ENCODE results near the gene ZBTB8B.
"Not testable (repeated sequence)": the region's sequence is repeated elsewhere in the genome, so short reads cannot be mapped to it uniquely, and the experiment has no call there.

Gene ZBTB8B

DNA sequence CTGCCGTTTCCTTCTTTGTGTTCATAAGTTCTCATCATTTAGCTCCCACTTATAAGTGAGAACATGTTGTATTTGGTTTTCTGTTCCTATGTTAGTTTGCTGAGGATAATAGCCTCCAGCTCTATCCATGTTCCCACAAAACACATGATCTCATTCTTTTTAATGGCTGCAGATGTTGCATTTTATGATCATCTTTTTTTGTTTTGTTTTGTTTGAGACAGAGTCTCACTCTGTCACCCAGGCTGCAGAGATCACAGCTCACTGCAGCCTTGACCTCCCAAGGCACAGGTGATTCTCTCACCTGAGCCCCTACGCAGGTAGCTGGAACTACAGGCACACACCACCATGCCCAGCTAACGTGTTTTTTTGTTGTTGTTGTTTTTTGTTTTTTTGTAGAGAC, 16.9 kb downstream of the ZBTB8B start:
- H3K4me1 Mint-ChIP-seq, DNase-seq, H3K27ac Mint-ChIP-seq, CTCF ChIA-PET, H3K9me3 Mint-ChIP-seq, H3K4me3 Mint-ChIP-seq, H3K36me3 Mint-ChIP-seq: not testable (repeated sequence)
- peaks cover 17% of the 10 kb centered on the region for H3K27me3 Mint-ChIP-seq

DNA sequence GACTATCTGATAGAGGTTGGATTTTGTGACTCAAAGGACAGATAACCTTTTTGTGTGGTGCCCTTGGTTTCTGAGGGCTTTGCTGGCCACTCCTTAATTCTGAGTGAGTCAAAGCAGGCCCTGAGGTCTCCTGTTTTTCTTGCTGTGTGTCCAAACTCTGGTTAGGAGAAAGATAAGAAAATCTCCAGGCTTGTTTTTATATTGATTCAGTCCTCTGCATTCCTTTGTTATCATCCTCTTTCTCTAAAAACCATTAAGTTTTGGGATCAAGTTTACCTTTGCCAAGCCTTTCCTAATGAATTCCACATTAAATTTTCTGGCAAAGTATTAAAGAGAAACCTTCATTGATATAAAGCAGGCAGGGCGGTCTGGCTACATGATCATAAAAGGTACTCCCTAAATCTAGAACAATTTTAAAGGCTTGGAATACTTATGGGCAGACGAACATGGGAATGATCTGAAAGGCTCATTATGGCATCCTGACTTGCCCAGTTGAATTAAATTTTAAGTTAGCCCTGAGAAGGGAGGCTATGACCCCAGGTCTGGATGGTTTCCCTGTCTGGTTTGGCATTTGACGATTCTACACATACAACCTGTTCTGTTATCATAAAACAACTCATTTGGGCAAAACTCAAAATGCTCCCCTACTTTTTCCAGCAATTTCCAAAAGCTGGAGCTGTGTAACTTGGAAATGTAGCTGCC, 20.8 kb downstream of the ZBTB8B start:
- CTCF ChIA-PET = no interaction called here

DNA sequence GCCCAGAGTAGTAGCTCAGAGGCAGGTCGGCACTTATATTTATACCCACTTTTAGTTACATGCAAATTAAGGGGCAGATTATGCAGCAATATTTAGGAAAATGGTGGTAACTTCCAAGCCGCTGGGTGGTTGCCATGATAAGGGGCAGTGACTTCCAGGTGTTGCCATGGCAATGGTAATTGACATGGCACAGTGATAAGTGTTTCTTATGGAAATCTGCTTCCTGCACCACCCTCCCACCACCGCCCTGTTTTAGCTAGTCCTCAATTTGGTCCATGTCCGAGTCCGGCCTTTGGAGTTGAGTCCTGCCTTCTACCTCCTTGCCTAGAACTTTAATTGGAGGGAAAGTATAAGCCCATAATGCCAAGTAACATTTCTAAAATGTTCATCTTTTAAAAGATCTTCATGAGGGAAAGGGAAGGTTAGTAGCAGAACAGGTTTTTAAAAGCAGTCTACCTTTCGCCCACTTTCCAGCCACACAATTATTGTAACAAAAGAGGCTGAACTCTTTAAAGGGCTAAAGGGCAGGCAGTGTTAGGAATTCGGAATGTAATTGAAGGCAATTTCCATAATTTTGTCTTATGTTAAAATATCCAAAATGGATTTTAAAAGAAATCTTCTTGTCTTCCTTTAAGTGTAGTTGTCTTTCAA, 21.7 kb downstream of the ZBTB8B start:
- no peak for DNase-seq
- CTCF ChIA-PET = no interaction called here
- Mint-ChIP-seq H3K36me3 (no peaks in the 10 kb centered on the region), H3K4me3 (no peak overlapping the region), H3K27ac (no peak overlapping the region), H3K9me3 (no peaks in the 10 kb centered on the region), H3K27me3 (peaks cover 17% of the 10 kb centered on the region), H3K4me1 (no peaks in the 10 kb centered on the region)

More for the DNA sequence above, 20.8 kb downstream of the ZBTB8B start:
- H3K4me3 Mint-ChIP-seq = no peak overlapping the region
- H3K27ac Mint-ChIP-seq = no peak overlapping the region
- H3K27me3 Mint-ChIP-seq = peaks cover 19% of the 10 kb centered on the region
- H3K36me3 Mint-ChIP-seq = no peaks in the 10 kb centered on the region
- H3K4me1 Mint-ChIP-seq = no peaks in the 10 kb centered on the region
- no peaks in the 10 kb centered on the region for H3K9me3 Mint-ChIP-seq
- DNase-seq = no peak

- no peaks in the 10 kb centered on the region for H3K9me3 Mint-ChIP-seq
- CTCF ChIA-PET = no interaction called here
These were observed 22.3 kb downstream of the ZBTB8B start for GRCh38 chr1:32487182-32487581.

DNA sequence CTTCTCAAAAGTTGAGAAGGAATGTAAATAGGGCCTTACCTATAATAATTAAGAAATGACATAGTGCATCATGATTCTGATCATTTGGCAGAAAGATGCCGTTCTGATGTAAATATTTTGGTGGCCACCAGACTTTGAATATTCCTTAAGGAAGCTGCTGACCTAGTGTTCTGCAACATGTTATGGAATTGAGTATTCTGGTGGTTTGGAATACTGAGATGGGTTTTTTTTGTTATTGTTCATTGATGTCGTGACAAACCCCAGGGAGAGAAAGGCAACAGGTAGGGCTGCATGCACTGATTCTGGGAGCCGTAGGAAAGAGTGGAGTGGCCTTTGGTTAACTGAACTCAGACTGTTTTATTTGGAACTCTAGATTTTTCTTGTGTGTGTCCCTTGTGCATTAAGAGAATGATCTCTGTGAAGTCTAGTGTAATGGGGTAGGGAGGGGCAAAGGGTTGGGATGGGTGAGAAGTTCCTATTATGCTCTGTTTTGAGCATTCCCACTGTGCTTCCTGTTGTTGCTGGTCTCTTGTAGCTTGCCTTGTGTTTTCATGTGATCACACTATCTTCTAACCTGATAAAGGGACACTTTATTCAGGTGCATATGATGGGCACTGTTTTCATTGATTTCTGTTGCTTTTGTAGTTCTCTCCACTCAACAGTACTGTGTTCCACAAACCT, 25.0 kb downstream of the ZBTB8B start:
- Mint-ChIP-seq H3K9me3 (no peaks in the 10 kb centered on the region), H3K27me3 (peaks cover 19% of the 10 kb centered on the region), H3K4me3 (no peak overlapping the region), H3K4me1 (no peaks in the 10 kb centered on the region), H3K36me3 (no peaks in the 10 kb centered on the region), H3K27ac (no peak overlapping the region)
- DNase-seq = no peak
- CTCF ChIA-PET = no interaction called here

More at GRCh38 chr1:32487182-32487581, 22.3 kb downstream of the ZBTB8B start:
- Mint-ChIP-seq H3K4me1 (no peaks in the 10 kb centered on the region), H3K27ac (no peak overlapping the region), H3K36me3 (no peaks in the 10 kb centered on the region), H3K27me3 (peaks cover 13% of the 10 kb centered on the region), H3K4me3 (no peak overlapping the region)
- no peak for DNase-seq

- Mint-ChIP-seq H3K36me3 (no peaks in the 10 kb centered on the region), H3K9me3 (no peaks in the 10 kb centered on the region), H3K27ac (no peak overlapping the region), H3K27me3 (peaks cover 22% of the 10 kb centered on the region), H3K4me3 (no peak overlapping the region), H3K4me1 (no peaks in the 10 kb centered on the region)
- CTCF ChIA-PET = no interaction called here
- DNase-seq = no peak
These were observed 26.5 kb downstream of the ZBTB8B start for GRCh38 chr1:32491386-32491785.

DNA sequence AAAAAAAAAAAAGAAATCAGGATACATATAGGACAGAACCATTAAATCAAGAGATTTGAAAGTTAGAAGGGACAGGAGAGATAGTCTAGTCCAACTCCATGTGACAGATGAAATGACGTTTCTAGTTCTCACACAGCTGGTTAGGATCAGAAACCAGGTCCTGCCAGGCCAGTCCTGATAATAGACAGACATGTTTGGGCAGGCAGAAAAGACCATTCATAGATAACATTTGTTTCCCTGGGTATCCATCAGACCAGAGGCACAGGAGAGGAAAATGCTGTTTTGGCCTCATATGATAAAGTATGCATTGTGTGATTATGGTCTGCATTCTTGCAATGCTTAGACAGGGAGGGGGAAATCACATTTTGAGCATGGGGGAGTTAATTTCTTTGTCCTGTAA, 29.3 kb downstream of the ZBTB8B start:
- no peaks in the 10 kb centered on the region for H3K36me3 Mint-ChIP-seq
- H3K27ac Mint-ChIP-seq = no peak overlapping the region
- H3K4me3 Mint-ChIP-seq = no peak overlapping the region
- DNase-seq = no peak
- peaks cover 39% of the 10 kb centered on the region for H3K27me3 Mint-ChIP-seq
- no peaks in the 10 kb centered on the region for H3K9me3 Mint-ChIP-seq
- no peaks in the 10 kb centered on the region for H3K4me1 Mint-ChIP-seq
- CTCF ChIA-PET = no interaction called here

DNA sequence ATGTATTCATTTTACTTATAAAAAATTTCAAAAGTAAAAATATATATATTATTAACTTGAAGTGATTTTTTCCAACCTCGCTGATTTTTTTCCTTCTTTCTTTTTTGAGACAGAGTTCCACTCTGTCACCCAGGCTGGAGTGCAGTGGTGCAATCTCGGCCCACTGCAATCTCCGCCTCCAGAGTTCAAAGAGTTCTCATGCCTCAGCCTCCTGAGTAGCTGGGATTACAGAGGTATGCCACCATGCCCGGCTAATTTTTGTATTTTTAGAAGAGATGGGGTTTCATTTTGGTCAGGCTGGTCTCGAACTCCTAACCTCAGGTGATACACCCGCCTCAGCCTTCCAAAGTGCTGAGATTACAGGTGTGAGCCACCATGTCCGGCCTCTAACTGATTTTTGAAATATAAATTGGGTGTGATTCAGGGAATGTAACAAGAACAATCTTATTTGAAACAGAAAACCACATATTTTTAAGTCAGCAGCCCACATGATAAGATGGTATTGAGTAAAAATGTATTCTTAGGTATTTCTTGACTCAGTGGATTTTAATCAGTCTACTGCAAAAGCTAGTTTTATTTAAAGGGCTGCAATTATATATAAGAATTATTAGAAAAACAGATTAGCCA, 30.0 kb downstream of the ZBTB8B start:
- Mint-ChIP-seq H3K4me1 (peaks cover under 1% of the 10 kb centered on the region), H3K4me3 (no peak overlapping the region), H3K36me3 (no peaks in the 10 kb centered on the region), H3K27me3 (peaks cover 44% of the 10 kb centered on the region), H3K9me3 (no peaks in the 10 kb centered on the region), H3K27ac (no peak overlapping the region)
- CTCF ChIA-PET = no interaction called here
- DNase-seq = no peak

DNA sequence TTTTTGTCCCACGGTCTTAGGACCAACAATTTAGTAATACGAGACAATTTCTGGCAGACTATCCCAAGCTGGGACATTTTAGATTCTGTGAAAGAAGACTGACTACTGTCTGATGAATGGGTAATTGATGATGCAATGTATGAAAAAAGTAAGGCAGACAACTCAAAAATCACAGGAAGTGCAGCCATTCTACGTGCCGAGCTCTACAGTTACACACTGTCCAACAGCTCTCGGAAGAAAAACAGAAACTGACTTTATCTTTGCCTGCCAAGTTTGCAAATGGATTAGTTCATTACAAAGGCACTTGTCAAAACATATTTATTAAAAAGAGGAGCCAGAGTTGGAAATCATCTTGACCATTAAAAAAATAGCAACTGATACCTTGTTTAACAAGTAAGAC, 31.3 kb downstream of the ZBTB8B start:
- Mint-ChIP-seq H3K9me3 (no peaks in the 10 kb centered on the region), H3K27me3 (peaks cover 52% of the 10 kb centered on the region), H3K4me1 (peaks cover 7% of the 10 kb centered on the region), H3K4me3 (no peak overlapping the region), H3K27ac (no peak overlapping the region), H3K36me3 (peaks cover 1% of the 10 kb centered on the region)
- CTCF ChIA-PET = no interaction called here
- DNase-seq = no peak

- DNase-seq = no peak
- H3K9me3 Mint-ChIP-seq = no peaks in the 10 kb centered on the region
- H3K4me1 Mint-ChIP-seq = peaks cover 7% of the 10 kb centered on the region
- CTCF ChIA-PET = no interaction called here
- H3K4me3 Mint-ChIP-seq = peak overlapping the region; percentile 71
- no peak overlapping the region for H3K27ac Mint-ChIP-seq
- H3K27me3 Mint-ChIP-seq = peaks cover 71% of the 10 kb centered on the region
- H3K36me3 Mint-ChIP-seq = peaks cover 1% of the 10 kb centered on the region
These were observed 33.9 kb downstream of the ZBTB8B start for GRCh38 chr1:32498751-32499150.

DNA sequence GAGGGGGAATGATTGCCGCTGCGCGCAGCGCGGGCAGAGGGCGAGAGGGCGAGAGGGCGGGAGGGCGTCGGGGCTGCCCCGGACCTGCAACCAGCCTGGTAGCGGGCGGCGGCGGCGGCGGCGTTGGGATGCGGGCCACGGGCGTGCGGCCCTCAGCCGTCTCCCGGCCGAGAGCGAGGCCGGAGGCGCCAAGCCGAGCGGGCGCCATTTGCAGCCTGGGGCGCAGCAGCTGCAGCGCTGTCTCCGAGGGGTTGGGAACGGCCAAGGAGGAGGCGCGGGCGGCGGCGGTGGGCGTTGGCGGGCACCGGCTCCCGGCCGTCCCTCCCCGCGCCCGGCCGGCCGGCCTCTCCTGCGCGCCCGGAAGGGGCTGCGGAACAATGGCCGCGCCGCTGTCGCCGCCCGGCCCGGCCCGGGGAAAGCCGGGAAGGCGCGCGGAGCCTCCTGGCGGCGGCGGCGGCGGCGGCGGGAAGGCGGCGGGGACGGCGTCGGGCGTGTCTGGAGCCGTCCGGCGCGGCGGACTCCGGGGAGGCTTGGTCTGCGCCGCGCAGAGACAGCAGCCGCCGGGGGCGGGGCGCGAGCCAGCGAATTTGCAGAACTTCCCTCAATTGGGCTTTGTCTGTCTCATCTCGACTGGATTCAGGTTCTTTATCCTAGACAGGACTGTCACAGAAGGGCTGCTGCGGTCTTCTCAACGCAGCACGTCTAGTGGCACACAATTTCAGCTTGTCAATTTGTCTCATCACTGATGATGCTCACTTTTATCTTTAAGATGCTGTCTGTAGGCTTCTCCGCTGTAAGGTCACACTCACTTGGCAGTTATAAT, 35.7 kb downstream of the ZBTB8B start:
- peaks cover 1% of the 10 kb centered on the region for H3K36me3 Mint-ChIP-seq
- peak; percentile 47 for DNase-seq
- peak overlapping the region; percentile 75 for H3K4me3 Mint-ChIP-seq
- CTCF ChIA-PET = no interaction called here
- H3K27me3 Mint-ChIP-seq = peaks cover 70% of the 10 kb centered on the region
- no peak overlapping the region for H3K27ac Mint-ChIP-seq
- H3K4me1 Mint-ChIP-seq = peaks cover 7% of the 10 kb centered on the region
- H3K9me3 Mint-ChIP-seq = no peaks in the 10 kb centered on the region

DNA sequence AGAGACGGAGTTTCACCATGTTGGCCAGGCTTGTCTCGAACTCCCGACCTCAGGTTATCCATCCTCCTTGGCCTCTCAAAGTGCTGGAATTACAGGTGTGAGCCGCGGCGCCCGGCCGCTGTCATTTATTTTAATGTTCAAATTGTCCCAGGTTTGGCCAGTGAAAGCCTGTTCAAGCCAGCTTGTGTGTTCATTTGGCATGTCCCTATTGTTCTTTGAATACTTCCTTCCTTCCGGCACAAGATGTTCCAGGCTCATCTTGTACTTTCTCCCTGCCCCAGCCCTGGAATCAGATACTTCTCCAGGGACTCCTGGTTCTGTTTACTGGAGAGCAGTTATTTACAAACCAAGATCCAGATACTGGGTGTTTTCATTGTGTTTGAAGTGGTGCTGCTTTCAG, 37.0 kb downstream of the ZBTB8B start:
- Mint-ChIP-seq H3K9me3 (no peaks in the 10 kb centered on the region), H3K4me3 (peak overlapping the region; percentile 36), H3K27ac (no peak overlapping the region), H3K4me1 (peaks cover 7% of the 10 kb centered on the region), H3K27me3 (peaks cover 69% of the 10 kb centered on the region), H3K36me3 (peaks cover 1% of the 10 kb centered on the region)
- CTCF ChIA-PET = no interaction called here
- DNase-seq = no peak

DNA sequence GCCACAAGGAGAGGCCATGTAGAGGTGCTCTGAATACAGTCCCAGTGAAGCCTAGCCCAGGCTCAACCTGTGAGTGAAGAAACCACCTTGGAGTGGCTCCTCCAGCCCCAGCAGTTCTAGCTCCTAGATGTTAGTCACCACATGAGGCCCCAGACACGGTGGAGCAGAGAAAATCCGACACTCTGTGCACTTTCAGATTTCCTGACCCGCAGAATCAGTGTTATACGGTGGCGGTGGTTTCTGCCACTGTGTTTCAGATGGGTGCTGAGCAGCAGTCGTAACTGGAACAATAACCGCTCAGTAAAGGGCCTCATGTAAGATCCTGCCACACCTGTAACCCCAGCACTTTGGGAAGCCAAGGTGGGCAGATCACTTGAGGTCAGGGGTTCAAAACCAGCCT, 38.3 kb downstream of the ZBTB8B start:
- no peak overlapping the region for H3K4me3 Mint-ChIP-seq
- CTCF ChIA-PET = no interaction called here
- peaks cover 72% of the 10 kb centered on the region for H3K27me3 Mint-ChIP-seq
- peaks cover 7% of the 10 kb centered on the region for H3K4me1 Mint-ChIP-seq
- H3K36me3 Mint-ChIP-seq = peaks cover 1% of the 10 kb centered on the region
- no peak for DNase-seq
- H3K9me3 Mint-ChIP-seq = no peaks in the 10 kb centered on the region
- no peak overlapping the region for H3K27ac Mint-ChIP-seq

DNA sequence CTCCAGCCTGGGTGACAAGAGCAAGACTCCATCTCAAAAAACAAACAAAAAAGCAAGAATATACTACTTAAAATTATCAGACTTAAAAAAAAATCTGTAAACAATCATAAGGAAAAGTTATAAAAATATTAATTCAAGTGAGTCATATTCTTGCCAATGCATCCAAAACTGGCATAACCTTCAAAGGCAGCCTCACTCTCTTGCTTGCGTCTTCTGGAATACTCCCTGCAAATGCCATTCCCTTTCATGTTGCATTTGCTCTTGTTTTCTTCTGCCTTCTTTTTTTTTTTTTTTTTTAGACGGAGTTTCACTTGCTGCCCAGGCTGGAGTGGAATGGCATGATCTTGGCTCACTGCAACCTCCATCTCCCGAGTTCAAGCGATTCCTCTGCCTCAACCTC, 42.1 kb downstream of the ZBTB8B start:
- no peaks in the 10 kb centered on the region for H3K9me3 Mint-ChIP-seq
- H3K36me3 Mint-ChIP-seq = no peaks in the 10 kb centered on the region
- no peak for DNase-seq
- CTCF ChIA-PET = no interaction called here
- no peak overlapping the region for H3K4me3 Mint-ChIP-seq
- H3K27me3 Mint-ChIP-seq = peaks cover 48% of the 10 kb centered on the region
- H3K4me1 Mint-ChIP-seq = no peaks in the 10 kb centered on the region
- H3K27ac Mint-ChIP-seq = no peak overlapping the region
